Measurements from ENCODE around the gene SMCR8. TPM values are rescaled to one million over a fixed set of nuclear protein-coding genes. Genes with fewer than 3 reads are reported as not detected.
"Not testable (repeated sequence)": the region's sequence is repeated elsewhere in the genome, so short reads cannot be mapped to it uniquely, and the experiment has no call there.

The SMCR8 gene
- total RNA-seq, 1 experiment from 2014 or later, result 11.3 TPM

DNA sequence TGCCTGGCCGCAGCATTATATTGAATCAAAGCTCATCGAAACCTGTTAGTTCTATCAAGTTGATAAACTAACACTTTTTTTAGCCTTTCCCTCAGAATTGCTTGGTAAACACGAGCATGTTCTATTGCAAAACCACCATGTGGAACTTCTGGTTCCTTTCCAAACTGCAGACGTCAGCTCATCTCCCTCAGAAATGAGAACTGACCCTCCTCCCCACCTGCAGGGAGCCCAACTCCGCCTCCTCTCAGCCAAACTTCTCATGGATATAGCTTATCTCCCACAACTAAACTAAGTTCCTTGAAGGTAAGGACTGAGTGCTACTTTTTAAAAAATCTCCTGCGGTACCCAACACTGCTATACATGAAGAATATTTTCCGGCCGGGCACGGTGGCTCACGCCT lies 41.5 kb downstream of the SMCR8 start:
- no peak for DNase-seq (ENCODE audit: low read depth)

DNA sequence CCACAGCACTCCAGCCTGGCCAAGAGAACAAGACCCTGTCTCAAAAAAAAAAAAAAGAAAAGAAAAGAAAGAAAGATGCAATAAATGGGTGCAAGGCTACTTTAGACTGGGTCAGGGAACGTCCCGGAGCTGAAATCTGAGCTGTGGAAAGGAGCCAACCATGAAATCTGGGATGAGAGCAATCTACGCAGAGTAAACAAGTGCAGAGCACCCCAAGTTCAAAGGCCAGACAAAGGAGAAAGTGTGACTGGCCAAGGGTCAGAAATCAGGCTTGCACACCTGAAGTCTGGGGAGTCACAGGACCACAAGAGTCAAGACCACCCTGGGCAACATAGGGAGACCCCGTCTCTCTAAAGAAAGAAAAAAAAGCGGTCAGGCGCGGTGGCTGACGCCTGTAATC lies 45.4 kb downstream of the SMCR8 start:
- no peak for DNase-seq (ENCODE audit: low read depth)

- no peak for DNase-seq (ENCODE audit: low read depth)
These were observed 47.0 kb downstream of the SMCR8 start for GRCh38 chr17:18361837-18362697.

GRCh38 chr17:18362698-18363100 lies 47.6 kb downstream of the SMCR8 start:
- DNase-seq (ENCODE audit: low read depth), result peak; percentile 61

GRCh38 chr17:18363101-18364049 lies 48.3 kb downstream of the SMCR8 start, which contains the start of gene SHMT1:
Gene SHMT1 (minus strand): TSS chr17:18363550. CDS start chr17:18355981, 7,569 bp downstream.
- DNase-seq (ENCODE audit: low read depth), result peak; percentile 83

GRCh38 chr17:18364166-18364565 lies 49.1 kb downstream of the SMCR8 start:
- no peak for DNase-seq (ENCODE audit: low read depth)

GRCh38 chr17:18368946-18369345 lies 53.9 kb downstream of the SMCR8 start:
- no peak for DNase-seq (ENCODE audit: low read depth)

DNA sequence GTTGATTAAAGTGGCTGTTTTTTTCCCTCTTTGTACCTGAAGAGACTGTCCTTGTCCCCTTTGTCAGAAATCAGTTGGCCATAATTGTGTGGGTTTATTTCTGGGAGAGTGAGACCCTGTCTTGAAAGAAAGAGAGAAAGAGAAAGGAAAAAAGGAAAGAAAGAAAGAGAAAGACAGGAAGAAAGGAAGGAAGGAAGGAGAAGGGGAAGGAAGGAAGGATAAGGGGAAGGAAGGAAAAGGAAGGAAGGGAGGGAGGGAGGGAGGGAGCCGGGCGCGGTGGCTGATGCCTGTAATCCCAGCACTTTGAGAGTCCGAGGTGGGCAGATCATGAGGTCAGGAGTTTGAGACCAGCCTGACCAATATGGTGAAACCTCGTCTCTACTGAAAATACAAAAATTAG lies 55.7 kb downstream of the SMCR8 start:
- DNase-seq (ENCODE audit: low read depth), result no peak

GRCh38 chr17:18371455-18371854 lies 56.4 kb downstream of the SMCR8 start:
- no peak for DNase-seq (ENCODE audit: low read depth)

DNA sequence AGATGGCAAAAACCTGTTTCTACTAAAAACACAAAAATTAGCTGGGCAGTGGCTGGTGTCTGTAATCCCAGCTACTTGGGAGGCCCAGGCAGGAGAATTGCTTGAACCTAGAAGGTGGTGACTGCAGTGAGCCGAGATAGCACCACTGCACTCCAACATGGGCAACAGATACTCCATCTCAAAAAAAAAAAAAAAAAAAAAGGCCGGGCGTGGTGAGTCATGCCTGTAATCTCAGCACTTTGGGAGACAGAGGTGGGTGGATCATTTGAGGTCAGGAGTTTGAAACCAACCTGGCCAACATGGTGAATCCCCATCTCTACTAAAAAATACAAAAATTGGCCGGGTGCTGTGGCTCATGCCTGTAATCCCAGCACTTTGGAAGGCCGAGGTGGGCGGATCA lies 58.1 kb downstream of the SMCR8 start:
- DNase-seq (ENCODE audit: low read depth), result not testable (repeated sequence)

DNA sequence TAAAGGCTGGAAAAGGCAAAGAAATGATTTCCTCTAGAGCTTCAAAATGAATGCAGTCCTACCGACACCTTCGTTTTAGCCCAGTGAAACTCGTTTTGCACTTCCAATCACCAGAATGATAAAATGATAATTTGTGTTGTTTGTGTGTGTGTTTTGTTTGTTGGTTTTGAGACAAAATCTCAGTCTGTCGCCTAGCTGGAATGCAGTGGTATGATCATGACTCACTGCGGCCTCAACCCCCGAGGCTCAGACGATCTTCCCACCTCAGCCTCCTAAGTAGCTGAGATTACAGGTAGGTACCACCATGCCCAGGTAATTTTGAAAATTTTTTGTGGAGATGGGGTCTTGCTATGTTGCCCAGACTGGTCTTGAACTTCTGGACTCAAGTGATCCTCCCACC lies 59.1 kb downstream of the SMCR8 start:
- DNase-seq (ENCODE audit: low read depth), result no peak

Other genes starting within 250 kb of the SMCR8 start
- 49.5 and 54.0 TPM in 2 replicates for gene DRG2, start 227.3 kb upstream of the SMCR8 start, total RNA-seq (2014; rRNA removed)
- gene MYO15A, start 206.5 kb upstream of the SMCR8 start, total RNA-seq (2014; rRNA removed), result not detected in 2 replicates
- gene ALKBH5, start 131.5 kb upstream of the SMCR8 start, total RNA-seq (2014; rRNA removed), result 115 and 123 TPM in 2 replicates
- gene LLGL1, start 89.7 kb upstream of the SMCR8 start, total RNA-seq (2014; rRNA removed), result 53.3 and 53.7 TPM in 2 replicates
- 284 and 286 TPM in 2 replicates for gene FLII, start 56.6 kb upstream of the SMCR8 start, total RNA-seq (2014; rRNA removed)
- gene MIEF2, start 54.6 kb upstream of the SMCR8 start, total RNA-seq (2014; rRNA removed), result 9.4 and 9.6 TPM in 2 replicates
- 46.4 and 58.7 TPM in 2 replicates for gene TOP3A, start 299 bp upstream of the SMCR8 start, total RNA-seq (2014; rRNA removed)
- 20.0 and 22.2 TPM in 2 replicates for gene SHMT1, start 48.3 kb downstream of the SMCR8 start, total RNA-seq (2014; rRNA removed)
- not detected in 2 replicates for gene EVPLL, start 62.5 kb downstream of the SMCR8 start, total RNA-seq (2014; rRNA removed)
- gene LGALS9C, start 161.5 kb downstream of the SMCR8 start, total RNA-seq (2014; rRNA removed), result not detected in 2 replicates

Measured in LHCN-M2 (cell line).